Medulla oblongata (tissue), 1 donor: ENCODE data around the gene DNAAF5.

Source experiments
- DNase-seq: peaks from one replicate; pipeline ENCODE4 v3.0.0-alpha.2; 2015; ENCODE audit errors: extremely low spot score

The DNAAF5 gene

GRCh38 chr7:726084-726853 lies at the start of gene DNAAF5:
Gene DNAAF5 (plus strand): TSS chr7:726699. CDS start chr7:726721, 22 bp downstream.
- peak; percentile 85 for DNase-seq

- no peak for DNase-seq
Measured at GRCh38 chr7:676972-677385, 49.5 kb upstream of the DNAAF5 start.

- no peak for DNase-seq
Measured at GRCh38 chr7:680411-681127, 45.9 kb upstream of the DNAAF5 start.

- DNase-seq: no peak
Measured at GRCh38 chr7:681551-682307, 44.8 kb upstream of the DNAAF5 start.

- DNase-seq: no peak
Measured at GRCh38 chr7:682810-683209, 43.7 kb upstream of the DNAAF5 start.

GRCh38 chr7:683526-684205 lies 42.8 kb upstream of the DNAAF5 start:
- no peak for DNase-seq

- no peak for DNase-seq
Measured at GRCh38 chr7:684416-684815, 42.1 kb upstream of the DNAAF5 start.

GRCh38 chr7:685540-685939 lies 41.0 kb upstream of the DNAAF5 start:
- DNase-seq: no peak

- no peak for DNase-seq
Measured at GRCh38 chr7:690478-691360, 35.8 kb upstream of the DNAAF5 start.

- DNase-seq: no peak
Measured at GRCh38 chr7:691361-692045, 35.0 kb upstream of the DNAAF5 start.

GRCh38 chr7:693280-693679 lies 33.2 kb upstream of the DNAAF5 start:
- DNase-seq: no peak

GRCh38 chr7:696426-696811 lies 30.1 kb upstream of the DNAAF5 start:
- no peak for DNase-seq

- DNase-seq: no peak
Measured at GRCh38 chr7:696812-697551, 29.5 kb upstream of the DNAAF5 start.

- no peak for DNase-seq
Measured at GRCh38 chr7:698515-699475, 27.7 kb upstream of the DNAAF5 start.

GRCh38 chr7:699476-700170 lies 26.9 kb upstream of the DNAAF5 start:
- DNase-seq: no peak

- DNase-seq: no peak
Measured at GRCh38 chr7:701086-701671, 25.3 kb upstream of the DNAAF5 start.

GRCh38 chr7:703049-703448 lies 23.4 kb upstream of the DNAAF5 start:
- no peak for DNase-seq
